Measurements from ENCODE around the gene EEFSEC.

DNA sequence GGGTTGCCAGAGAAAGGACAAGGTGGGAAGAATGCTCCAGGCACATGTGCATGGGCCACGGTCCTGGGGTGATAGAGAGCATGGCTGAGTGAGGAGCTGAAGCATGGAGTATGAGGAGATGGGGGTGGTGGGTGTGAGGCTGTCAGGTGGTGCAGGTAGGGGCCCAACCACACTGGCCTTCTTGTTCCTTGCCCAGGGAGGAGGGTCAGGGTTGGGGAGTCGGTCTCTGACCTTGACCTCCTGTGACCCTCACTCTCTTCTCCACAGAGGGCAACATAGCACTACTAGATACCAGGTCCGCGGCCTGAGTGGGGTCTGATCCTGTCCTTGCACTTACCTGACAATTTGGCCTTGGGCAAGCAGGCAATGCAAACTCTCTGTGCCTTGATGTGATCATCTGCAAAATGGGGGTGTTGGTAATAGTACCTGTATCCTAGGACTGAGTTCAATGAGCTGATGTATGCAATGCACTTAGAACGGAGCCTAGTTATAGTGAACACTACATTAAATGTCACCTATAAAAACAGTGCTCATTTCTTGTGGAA is 75.2 kb downstream of the EEFSEC start:
- TF ChIP-seq, protein P1, sequence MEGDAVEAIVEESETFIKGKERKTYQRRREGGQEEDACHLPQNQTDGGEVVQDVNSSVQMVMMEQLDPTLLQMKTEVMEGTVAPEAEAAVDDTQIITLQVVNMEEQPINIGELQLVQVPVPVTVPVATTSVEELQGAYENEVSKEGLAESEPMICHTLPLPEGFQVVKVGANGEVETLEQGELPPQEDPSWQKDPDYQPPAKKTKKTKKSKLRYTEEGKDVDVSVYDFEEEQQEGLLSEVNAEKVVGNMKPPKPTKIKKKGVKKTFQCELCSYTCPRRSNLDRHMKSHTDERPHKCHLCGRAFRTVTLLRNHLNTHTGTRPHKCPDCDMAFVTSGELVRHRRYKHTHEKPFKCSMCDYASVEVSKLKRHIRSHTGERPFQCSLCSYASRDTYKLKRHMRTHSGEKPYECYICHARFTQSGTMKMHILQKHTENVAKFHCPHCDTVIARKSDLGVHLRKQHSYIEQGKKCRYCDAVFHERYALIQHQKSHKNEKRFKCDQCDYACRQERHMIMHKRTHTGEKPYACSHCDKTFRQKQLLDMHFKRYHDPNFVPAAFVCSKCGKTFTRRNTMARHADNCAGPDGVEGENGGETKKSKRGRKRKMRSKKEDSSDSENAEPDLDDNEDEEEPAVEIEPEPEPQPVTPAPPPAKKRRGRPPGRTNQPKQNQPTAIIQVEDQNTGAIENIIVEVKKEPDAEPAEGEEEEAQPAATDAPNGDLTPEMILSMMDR (IDR thresholded peaks at IDR 0.05; ENCODE audit: control extremely low read depth in 1 of 3, insufficient read depth in 1 of 3, low read depth in 1 of 3, low read length in 3 of 3) = no peak
- TF ChIP-seq TAF1 (IDR thresholded peaks at IDR 0.05; ENCODE audit: low read depth, low read length) (no peak), GTF2F1 (IDR thresholded peaks at IDR 0.05; ENCODE audit: borderline replicate concordance, low read depth, low read length) (no peak), POLR2AphosphoS5 (IDR thresholded peaks at IDR 0.05; ENCODE audit: low read depth, low read length) (no peak), EP300 (IDR thresholded peaks at IDR 0.05; ENCODE audit: borderline replicate concordance in 1 of 2, low read depth in 2 of 2, low read length in 2 of 2) (no peak), GABPA (IDR thresholded peaks at IDR 0.05; ENCODE audit: borderline replicate concordance, insufficient read depth, low read length) (no peak), POLR2A (IDR thresholded peaks at IDR 0.05; ENCODE audit: control extremely low read depth in 1 of 2, low read depth in 2 of 2, low read length in 2 of 2) (no peak)
- TF ChIP-seq, protein P2, sequence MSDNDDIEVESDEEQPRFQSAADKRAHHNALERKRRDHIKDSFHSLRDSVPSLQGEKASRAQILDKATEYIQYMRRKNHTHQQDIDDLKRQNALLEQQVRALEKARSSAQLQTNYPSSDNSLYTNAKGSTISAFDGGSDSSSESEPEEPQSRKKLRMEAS (IDR thresholded peaks at IDR 0.05) = no peak
- TF ChIP-seq, protein P3, sequence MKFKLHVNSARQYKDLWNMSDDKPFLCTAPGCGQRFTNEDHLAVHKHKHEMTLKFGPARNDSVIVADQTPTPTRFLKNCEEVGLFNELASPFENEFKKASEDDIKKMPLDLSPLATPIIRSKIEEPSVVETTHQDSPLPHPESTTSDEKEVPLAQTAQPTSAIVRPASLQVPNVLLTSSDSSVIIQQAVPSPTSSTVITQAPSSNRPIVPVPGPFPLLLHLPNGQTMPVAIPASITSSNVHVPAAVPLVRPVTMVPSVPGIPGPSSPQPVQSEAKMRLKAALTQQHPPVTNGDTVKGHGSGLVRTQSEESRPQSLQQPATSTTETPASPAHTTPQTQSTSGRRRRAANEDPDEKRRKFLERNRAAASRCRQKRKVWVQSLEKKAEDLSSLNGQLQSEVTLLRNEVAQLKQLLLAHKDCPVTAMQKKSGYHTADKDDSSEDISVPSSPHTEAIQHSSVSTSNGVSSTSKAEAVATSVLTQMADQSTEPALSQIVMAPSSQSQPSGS (IDR thresholded peaks at IDR 0.05; ENCODE audit: low read length) = no peak
